HepG2 (cell line): ENCODE results near the gene RASSF4. TPM values are rescaled to one million over a fixed set of nuclear protein-coding genes. Genes with fewer than 3 reads are reported as not detected.

Source experiments
- ATF4 ChIP-seq, 2 experiments: fragments of 450-650 bp in 1 of 2; sonication (generic) in 1 of 2; formaldehyde crosslinking; IDR thresholded peaks; 2 replicates each; pipeline versions ENCODE4 v1.5.0 to v1.8.0; 2020 to 2022; ENCODE audit warnings: mild to moderate bottlenecking in 1 of 2, missing genetic modification reagents in 1 of 2
- ATF5 ChIP-seq: sonication (generic); formaldehyde crosslinking; IDR thresholded peaks from 2 replicates; pipeline ENCODE4 v1.4.0; 2020; ENCODE audit warnings: mild to moderate bottlenecking, low read depth, missing genetic modification reagents
- ATM ChIP-seq: fragments of 450-650 bp; IDR thresholded peaks from 2 replicates; pipeline ENCODE4 v1.7.1; 2017; ENCODE audit warnings: mild to moderate bottlenecking, borderline replicate concordance
- CEBPB ChIP-seq: IDR thresholded peaks from 2 replicates; pipeline ENCODE4 v1.6.1; 2011; ENCODE audit warnings: low read depth, low read length, improper control_type of control experiment, borderline replicate concordance
- CEBPG ChIP-seq: IDR thresholded peaks from 2 replicates; pipeline ENCODE4 v1.6.1; 2016
- CTCF ChIP-seq: sonication (generic); formaldehyde crosslinking; IDR thresholded peaks from 2 replicates; pipeline ENCODE4 v1.5.0; 2020; ENCODE audit warnings: mild to moderate bottlenecking, missing genetic modification reagents, moderate library complexity
- EP300 ChIP-seq, 3 experiments: sonication (generic) in 1 of 3; formaldehyde crosslinking in 1 of 3; IDR thresholded peaks; 2 replicates each; pipeline versions ENCODE4 v1.5.1 to v1.6.1; 2011 to 2020; ENCODE audit warnings: low read depth in 2 of 3, low read length in 2 of 3, borderline replicate concordance in 1 of 3, improper control_type of control experiment in 1 of 3, mild to moderate bottlenecking in 1 of 3, missing genetic modification reagents in 1 of 3, moderate library complexity in 1 of 3
- FOSL2 ChIP-seq: sonication (generic); formaldehyde crosslinking; IDR thresholded peaks from 2 replicates; pipeline ENCODE4 v1.4.0; 2020; ENCODE audit warnings: missing genetic modification reagents
- FOXA3 ChIP-seq: IDR thresholded peaks from 2 replicates; pipeline ENCODE4 v1.6.1; 2016; ENCODE audit warnings: missing genetic modification reagents, missing compliant biosample characterization
- KDM3A ChIP-seq: IDR thresholded peaks from 2 replicates; pipeline ENCODE4 v1.6.1; 2018; ENCODE audit warnings: low read depth, missing compliant biosample characterization
- MED1 ChIP-seq: sonication (generic); formaldehyde crosslinking; IDR thresholded peaks from 2 replicates; pipeline ENCODE4 v1.4.0; 2020; ENCODE audit warnings: missing genetic modification reagents
- NCOA2 ChIP-seq: sonication (generic); formaldehyde crosslinking; IDR thresholded peaks from 2 replicates; pipeline ENCODE4 v1.8.0; 2022; ENCODE audit warnings: inconsistent platforms
- PHB2 ChIP-seq: fragments of 450-650 bp; IDR thresholded peaks from 2 replicates; pipeline ENCODE4 v1.6.1; 2018; ENCODE audit not compliant: partially characterized antibody
- SALL1 ChIP-seq: sonication (generic); formaldehyde crosslinking; IDR thresholded peaks from 2 replicates; pipeline ENCODE4 v1.8.0; 2022; ENCODE audit warnings: mild to moderate bottlenecking, missing genetic modification reagents
- SAP130 ChIP-seq: IDR thresholded peaks from 2 replicates; pipeline ENCODE4 v1.6.1; 2016; ENCODE audit warnings: low read depth
- SOX13 ChIP-seq, 3 experiments: fragments of 450-650 bp in 1 of 3; sonication (generic) in 1 of 3; formaldehyde crosslinking in 1 of 3; IDR thresholded peaks in 2 of 3; conservative IDR thresholded peaks in 1 of 3; 2 replicates each; pipeline versions ENCODE4 v1.5.0 to v1.6.1; 2016 to 2020; ENCODE audit warnings: antibody characterized with exemption in 1 of 3, mild to moderate bottlenecking in 1 of 3, missing compliant biosample characterization in 1 of 3, missing genetic modification reagents in 1 of 3, moderate library complexity in 1 of 3
- SOX6 ChIP-seq, 2 experiments: fragments of 450-650 bp in 1 of 2; sonication (generic) in 1 of 2; formaldehyde crosslinking in 1 of 2; IDR thresholded peaks; 2 replicates each; pipeline versions ENCODE4 v1.4.0 to v1.6.1; 2017 to 2020; ENCODE audit warnings: antibody characterized with exemption in 1 of 2, mild to moderate bottlenecking in 1 of 2, missing genetic modification reagents in 1 of 2
- STAG1 ChIP-seq: sonication (generic); formaldehyde crosslinking; IDR thresholded peaks from 2 replicates; pipeline ENCODE4 v1.4.0; 2020; ENCODE audit warnings: missing genetic modification reagents
- TEAD3 ChIP-seq: optimal IDR thresholded peaks from 2 replicates; pipeline ENCODE3; 2016; ENCODE audit warnings: borderline replicate concordance
- TFE3 ChIP-seq: IDR thresholded peaks from 2 replicates; pipeline ENCODE4 v1.6.1; 2016
- THYN1 ChIP-seq: sonication (generic); formaldehyde crosslinking; IDR thresholded peaks from 2 replicates; pipeline ENCODE4 v1.8.1; 2023; ENCODE audit warnings: low read depth, mild to moderate bottlenecking, moderate library complexity, missing genetic modification reagents, borderline replicate concordance
- ZIK1 ChIP-seq: sonication (generic); formaldehyde crosslinking; IDR thresholded peaks from 2 replicates; pipeline ENCODE4 v1.5.0; 2020; ENCODE audit warnings: mild to moderate bottlenecking, low read depth, missing genetic modification reagents, borderline replicate concordance
- ZNF878 ChIP-seq: sonication (generic); formaldehyde crosslinking; IDR thresholded peaks from 2 replicates; pipeline ENCODE4 v1.8.1; 2023; ENCODE audit warnings: mild to moderate bottlenecking, missing genetic modification reagents, moderate library complexity
- polyA plus RNA-seq, 8 experiments: library from polyadenylated mRNA; depleted of rRNA in 3 of 8; stranded (reverse) in 7 of 8; unstranded in 1 of 8; fragments of >200 nt; fragmentation: Illumina TruSeq in 4 of 8; extraction: Trizol in 4 of 8; gene quantifications; 2 replicates each; pipeline versions ENCODE4 v1.2.1 to v1.2.3, GENCODE V29; 2011 to 2016; ENCODE audit warnings: low read depth in 4 of 8, missing spikeins in 1 of 8, mixed read lengths in 1 of 8; ENCODE audit not compliant: insufficient read depth in 1 of 8
- total RNA-seq, 5 experiments: library from RNA; depleted of rRNA; stranded (reverse); fragments of >200 nt; fragmentation: Illumina TruSeq; extraction: Trizol; gene quantifications; 2 replicates each; pipeline ENCODE4 v1.2.3, GENCODE V29; 2016; ENCODE audit warnings: low read depth in 1 of 5

The RASSF4 gene
- total and polyA plus RNA-seq, 2 of the 13 experiments (the other 11 are each of a cell fraction or from before 2014, with no cell fraction given), result 34.0 to 51.7 TPM

DNA sequence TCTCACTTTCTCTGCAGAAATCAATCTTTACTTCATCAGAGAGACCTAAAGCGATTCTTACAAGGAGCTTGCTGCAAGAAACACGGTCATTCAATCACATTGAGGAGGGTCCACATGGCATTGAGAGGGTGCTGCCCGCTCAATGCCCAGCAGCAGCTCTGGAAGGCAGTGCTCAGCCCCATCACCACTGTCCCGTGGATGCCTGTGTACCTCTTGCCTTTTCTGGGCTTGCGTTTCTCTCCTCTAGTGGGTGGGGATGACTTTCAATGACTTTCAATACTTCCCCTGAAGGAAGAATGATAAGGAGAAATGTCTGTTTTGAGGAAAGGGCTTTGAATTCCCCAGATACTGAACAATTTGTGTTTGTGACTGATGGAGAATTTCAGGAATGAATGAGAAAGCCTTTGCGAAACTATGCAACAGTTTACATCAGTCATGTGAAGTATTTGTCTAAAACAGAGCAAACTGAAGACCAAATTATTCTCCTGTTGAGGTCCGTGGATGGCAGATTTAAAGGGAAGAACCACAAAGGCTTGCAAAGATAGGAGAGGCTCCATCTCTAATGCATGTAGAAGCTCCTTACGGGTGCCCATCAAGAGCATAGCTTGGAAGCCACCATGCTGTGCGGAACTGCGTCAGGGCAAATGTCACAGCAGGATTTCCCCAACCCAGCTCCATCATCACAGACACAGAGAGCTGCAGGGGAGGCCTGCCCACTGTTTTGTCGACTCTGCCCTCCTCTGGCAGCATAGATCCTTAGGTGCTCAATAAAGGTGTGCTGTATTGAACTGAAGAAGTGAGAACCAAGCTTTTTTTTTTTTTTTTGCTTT, 34.5 kb downstream of the RASSF4 start (continued):
- TF ChIP-seq TFE3, result 0 out of 2 replicates have a peak, but pooled peaks have one; percentile 39
- TF ChIP-seq FOXA3 (CRISPR knock-in tag), result peak; percentile 52
- peak; percentile 28; the same call in 1 of the 2 replicates for TF ChIP-seq CTCF
- 0 out of 2 replicates have a peak, but pooled peaks have one; percentile 9 for TF ChIP-seq SALL1 (CRISPR knock-in tag)
- no peak for TF ChIP-seq ZIK1 (CRISPR knock-in tag)
- TF ChIP-seq ATM, result no peak
- peak; percentile 17; the same call in 1 of the 2 replicates for TF ChIP-seq FOSL2 (CRISPR knock-in tag)
- TF ChIP-seq ATF5 (CRISPR knock-in tag), result no peak
- no peak for TF ChIP-seq KDM3A (CRISPR knock-in tag)
- peak; percentile 72 for TF ChIP-seq NCOA2 (CRISPR knock-in tag)
- peak; percentile 24; the same call in 1 of the 2 replicates for TF ChIP-seq SAP130 (CRISPR knock-in tag)
- peak in 1 of 2 experiments; percentile 44; a peak in 1 of 4 replicates for TF ChIP-seq EP300 (IDR thresholded peaks at IDR 0.05; ENCODE audit: low read depth in 2 of 2, low read length in 2 of 2)
- no peak for TF ChIP-seq EP300 (CRISPR knock-in tag; IDR thresholded peaks at IDR 0.05; ENCODE audit: borderline replicate concordance)
- peak; percentile 37 for TF ChIP-seq TEAD3 (CRISPR knock-in tag)
- TF ChIP-seq SOX6 (IDR thresholded peaks at IDR 0.05), result no peak
- peak; percentile 49; the same call in 1 of the 2 replicates for TF ChIP-seq SOX6 (CRISPR knock-in tag; IDR thresholded peaks at IDR 0.05)
- TF ChIP-seq CEBPB, result peak; percentile 73; the same call in 1 of the 2 replicates
- peak; percentile 31; the same call in 1 of the 2 replicates for TF ChIP-seq STAG1 (CRISPR knock-in tag)
- TF ChIP-seq PHB2, result no peak
- TF ChIP-seq SOX13 (IDR thresholded peaks at IDR 0.05), result no peak
- peak in 1 of 2 experiments; percentile 64; a peak in 2 of 4 replicates for TF ChIP-seq SOX13 (CRISPR knock-in tag; conservative IDR thresholded peaks at IDR 0.05 in 1 of 2, IDR thresholded peaks at IDR 0.05 in 1 of 2)
- peak in 1 of 2 experiments; percentile 98; a peak in 2 of 4 replicates for TF ChIP-seq ATF4 (CRISPR knock-in tag; IDR thresholded peaks at IDR 0.05)
- no peak for TF ChIP-seq THYN1 (CRISPR knock-in tag)
- TF ChIP-seq MED1 (CRISPR knock-in tag), result peak; percentile 93
- TF ChIP-seq ZNF878 (CRISPR knock-in tag), result 0 out of 2 replicates have a peak, but pooled peaks have one; percentile 48
- TF ChIP-seq CEBPG (CRISPR knock-in tag), result peak; percentile 87
